IMR-90 (cell line): ENCODE results near the gene BRD3.

Experiments
- CTCF ChIP-seq: conservative IDR thresholded peaks from 2 replicates; pipeline ENCODE4 v1.5.1; 2012; ENCODE audit warnings: mild to moderate bottlenecking, low read depth, low read length, improper control_type of control experiment
- ELK1 ChIP-seq: fragments of 150-350 bp; IDR thresholded peaks from 2 replicates; pipeline ENCODE4 v1.6.1; 2016; ENCODE audit warnings: low read depth, mild to moderate bottlenecking, low read length, moderate library complexity, borderline replicate concordance
- FOS ChIP-seq: fragments of 150-350 bp; IDR thresholded peaks from 2 replicates; pipeline ENCODE4 v1.6.1; 2016; ENCODE audit warnings: low read depth, low read length
- MAFK ChIP-seq: IDR thresholded peaks from 2 replicates; pipeline ENCODE4 v1.6.1; 2012; ENCODE audit warnings: low read depth, low read length, improper control_type of control experiment
- NFE2L2 ChIP-seq: fragments of 150-350 bp; IDR thresholded peaks from 2 replicates; pipeline ENCODE4 v1.6.1; 2016; ENCODE audit warnings: low read depth, mild to moderate bottlenecking, low read length
- POLR2A ChIP-seq: IDR thresholded peaks from 2 replicates; pipeline ENCODE4 v1.6.1; 2012; ENCODE audit warnings: mild to moderate bottlenecking, low read depth, low read length
- RAD21 ChIP-seq: IDR thresholded peaks from 2 replicates; pipeline ENCODE4 v1.6.1; 2012; ENCODE audit warnings: low read length, improper control_type of control experiment
- RCOR1 ChIP-seq: IDR thresholded peaks from 2 replicates; pipeline ENCODE4 v1.6.1; 2012; ENCODE audit warnings: mild to moderate bottlenecking, low read length, improper control_type of control experiment; ENCODE audit not compliant: insufficient replicate concordance
- SMC3 ChIP-seq: fragments of 150-350 bp; IDR thresholded peaks from 2 replicates; pipeline ENCODE4 v1.6.1; 2016; ENCODE audit warnings: low read depth, mild to moderate bottlenecking, antibody characterized with exemption, low read length, moderate library complexity
- USF2 ChIP-seq: fragments of 150-350 bp; IDR thresholded peaks from 2 replicates; pipeline ENCODE4 v1.6.1; 2017; ENCODE audit warnings: mild to moderate bottlenecking, antibody characterized with exemption, low read length, low read depth

- TF ChIP-seq CTCF (no peak), POLR2A (no peak), SMC3 (no peak), RCOR1 (no peak), MAFK (no peak), NFE2L2 (no peak), ELK1 (no peak), RAD21 (no peak), USF2 (no peak), FOS (no peak)
These were observed 62.4 kb downstream of the BRD3 start for GRCh38 chr9:134005381-134005780.
